GM12864 (cell line): ENCODE data around the gene SNCB.
"Not testable (repeated sequence)": the region's sequence is repeated elsewhere in the genome, so short reads cannot be mapped to it uniquely, and the experiment has no call there.

ENCODE experiments used
- DNase-seq: peaks from one replicate; pipeline ENCODE4 v3.0.0-alpha.2; 2011; ENCODE audit warnings: low read depth
- H3K4me3 ChIP-seq: 2 replicates; pipeline ENCODE4 v1.5.1; 2011; ENCODE audit warnings: mild to moderate bottlenecking, low read depth, low read length, control low read depth
- CTCF ChIP-seq: IDR thresholded peaks from 2 replicates; pipeline ENCODE4 v1.5.1; 2011; ENCODE audit warnings: low read depth, mild to moderate bottlenecking, moderate library complexity, low read length, control low read depth, inconsistent platforms; ENCODE audit errors: missing control alignments

Gene SNCB

GRCh38 chr5:176601901-176602482 is 28.3 kb downstream of the SNCB start:
- H3K4me3 ChIP-seq: no peak overlapping the region
- DNase-seq: no peak
- no peak for TF ChIP-seq CTCF

- H3K4me3 ChIP-seq, DNase-seq: not testable (repeated sequence)
These were observed 30.4 kb downstream of the SNCB start for GRCh38 chr5:176599749-176600430.

- TF ChIP-seq CTCF: no peak
- no peak overlapping the region for H3K4me3 ChIP-seq
- DNase-seq: no peak
These were observed 32.6 kb downstream of the SNCB start for GRCh38 chr5:176597417-176598389.

- no peak overlapping the region for H3K4me3 ChIP-seq
- no peak for DNase-seq
- peak; percentile 16 for TF ChIP-seq CTCF
These were observed 33.5 kb downstream of the SNCB start for GRCh38 chr5:176596689-176597416.

- no peak overlapping the region for H3K4me3 ChIP-seq
- TF ChIP-seq CTCF: no peak
- no peak for DNase-seq
These were observed 34.2 kb downstream of the SNCB start for GRCh38 chr5:176596069-176596644.

GRCh38 chr5:176595386-176595943 is 34.9 kb downstream of the SNCB start:
- DNase-seq: no peak
- no peak overlapping the region for H3K4me3 ChIP-seq
- TF ChIP-seq CTCF: no peak
